ENCODE measurements around the gene DDIT3. TPM values are rescaled to one million over a fixed set of nuclear protein-coding genes. Genes with fewer than 3 reads are reported as not detected.

Gene DDIT3
- total and polyA plus RNA-seq, 2 of the 8 experiments (the other 6 are each of a cell fraction or from before 2014, with no cell fraction given), result 4.9 to 5.7 TPM

- Histone ChIP-seq H3K79me1 (ENCODE audit: low read depth, low read length) (peaks cover 10% of the 10 kb centered on the region), H4K20me1 (replicated peaks in 1 of 2; ENCODE audit: control insufficient read depth in 1 of 2, insufficient read depth in 2 of 2, low read length in 2 of 2) (peaks cover 9 to 14% of the 10 kb centered on the region in 2 experiments), H3K9ac (replicated peaks in 1 of 4; ENCODE audit: extremely low read depth in 1 of 4, low read depth in 3 of 4, low read length in 3 of 4) (no peak overlapping the region), H4K8ac (ENCODE audit: extremely low read depth, insufficient read depth, low read length) (no peak overlapping the region), H2BK5ac (ENCODE audit: low read depth, low read length) (no peak overlapping the region), H3K4ac (replicated peaks; ENCODE audit: insufficient read length, low read depth, low read length) (no peak overlapping the region), H3K9me3 (ENCODE audit: insufficient read depth in 2 of 2, low read depth in 1 of 2, low read length in 1 of 2) (no peaks in the 10 kb centered on the region), H3K27me3 (replicated peaks in 1 of 4; ENCODE audit: control insufficient read depth in 3 of 4, extremely low read depth in 1 of 4, insufficient read depth in 3 of 4, low read length in 3 of 4) (peaks cover 0 to 5% (median 3%) of the 10 kb centered on the region in 4 experiments; a peak in 2 of 7 replicates), H3K36me3 (ENCODE audit: control insufficient read depth in 2 of 4, insufficient read depth in 4 of 4, low read length in 3 of 4) (no peaks in the 10 kb centered on the region), H3K79me2 (ENCODE audit: control insufficient read depth in 1 of 2, insufficient read depth in 2 of 2, low read length in 2 of 2) (peaks cover 4 to 49% of the 10 kb centered on the region in 2 experiments; a peak in 3 of 4 replicates), H3K27ac (ENCODE audit: low read depth, low read length) (no peak overlapping the region), H3K23me2 (ENCODE audit: low read depth, low read length) (peaks cover 19% of the 10 kb centered on the region), H2BK20ac (ENCODE audit: low read length) (no peak overlapping the region), H3K23ac (ENCODE audit: insufficient read length) (no peak overlapping the region), H3K4me1 (replicated peaks in 1 of 4; ENCODE audit: control insufficient read depth in 3 of 4, insufficient read depth in 4 of 4, low read length in 3 of 4) (peaks cover 9 to 29% (median 12%) of the 10 kb centered on the region in 4 experiments; a peak in 6 of 7 replicates), H2BK12ac (ENCODE audit: low read depth, low read length) (peak overlapping the region; percentile 85; the same call in 1 of the 2 replicates), H4K91ac (replicated peaks; ENCODE audit: insufficient read length, low read length) (no peak overlapping the region), H3K18ac (ENCODE audit: extremely low read depth, low read length) (no peak overlapping the region), H2BK15ac (ENCODE audit: low read length) (no peak overlapping the region), H3K14ac (ENCODE audit: insufficient read length) (no peak overlapping the region), H3K56ac (replicated peaks; ENCODE audit: insufficient read length, low read depth, low read length) (no peak overlapping the region), H4K5ac (ENCODE audit: insufficient read length, low read depth, low read length) (no peak overlapping the region), H2AK5ac (ENCODE audit: low read depth, low read length) (no peak overlapping the region), H2BK120ac (replicated peaks; ENCODE audit: low read depth, low read length) (no peak overlapping the region), H3K4me3 (ENCODE audit: extremely low read depth in 1 of 4, insufficient read depth in 2 of 4, low read depth in 3 of 4, low read length in 4 of 4) (no peak overlapping the region), H3K4me2 (ENCODE audit: insufficient read depth in 1 of 2, low read depth in 2 of 2, low read length in 2 of 2) (peak overlapping the region in 1 of 2 experiments; percentile 69; a peak in 1 of 4 replicates), H2AFZ (ENCODE audit: low read length) (no peak overlapping the region)
- FAIRE-seq (no peak), DNase-seq (ENCODE audit: low read depth in 1 of 2, low spot score in 2 of 2) (no peak)
- WGBS, 2 experiments (ENCODE audit: extremely low coverage in 1 of 2, insufficient coverage in 1 of 2, insufficient read length in 1 of 2, insufficient replicate concordance in 2 of 2, low coverage in 1 of 2, low lambda C conversion rate in 2 of 2, missing lambda C conversion rate in 1 of 2), result 70% methylated on average over 2 of the region's 2 CpGs; no CpG with 5 or more reads in 1 of the 2 experiments
- CTCF ChIA-PET (ENCODE audit: partially characterized antibody), result interaction anchor here (0.6 kb wide), 1 partner anchor 235 kb away, joined by 3 read pairs; no protein-coding TSS in a partner anchor
- POLR2A ChIA-PET (ENCODE audit: partially characterized antibody), result interaction anchor here (1.1 to 2.0 kb wide), 3 partner anchors 11 to 28 kb away, joined by 3 to 12 read pairs (median 5); partner anchors contain the start of gene DDIT3
- no peak for TF ChIP-seq CHD2 (IDR thresholded peaks at IDR 0.05; ENCODE audit: low read length)
- no peak for TF ChIP-seq SIN3A (conservative IDR thresholded peaks at IDR 0.05 in 1 of 2, IDR thresholded peaks at IDR 0.05 in 1 of 2; ENCODE audit: low read depth in 1 of 2, low read length in 2 of 2)
- TF ChIP-seq BCL11A (IDR thresholded peaks at IDR 0.05; ENCODE audit: low read depth in 2 of 2, low read length in 2 of 2), result no peak
- TF ChIP-seq TCF12 (IDR thresholded peaks at IDR 0.05; ENCODE audit: low read depth, low read length), result no peak
- no peak for TF ChIP-seq ATF3 (IDR thresholded peaks at IDR 0.05; ENCODE audit: insufficient read depth, low read depth, low read length)
- TF ChIP-seq SP4 (IDR thresholded peaks at IDR 0.05; ENCODE audit: low read length), result no peak
- TF ChIP-seq GTF2F1 (IDR thresholded peaks at IDR 0.05; ENCODE audit: borderline replicate concordance, low read depth, low read length), result no peak
- TF ChIP-seq CHD1 (IDR thresholded peaks at IDR 0.05; ENCODE audit: low read depth, low read length), result no peak
- no peak for TF ChIP-seq JUND (IDR thresholded peaks at IDR 0.05; ENCODE audit: low read length)
- no peak for TF ChIP-seq TAF7 (optimal IDR thresholded peaks at IDR 0.05; ENCODE audit: borderline replicate concordance, low read depth, low read length)
- TF ChIP-seq SIRT6 (IDR thresholded peaks at IDR 0.05; ENCODE audit: low read length), result no peak
Observed at GRCh38 chr12:57548488-57548887, 28.2 kb upstream of the DDIT3 start.

Measured in H1 (cell line).